Measurements from ENCODE around the gene C1QTNF6. TPM values are rescaled to one million over a fixed set of nuclear protein-coding genes. Genes with fewer than 3 reads are reported as not detected.

The C1QTNF6 gene
- total RNA-seq, 4 donors from 2014 or later = 0.69 to 1.6 (median 1.1) TPM

DNA sequence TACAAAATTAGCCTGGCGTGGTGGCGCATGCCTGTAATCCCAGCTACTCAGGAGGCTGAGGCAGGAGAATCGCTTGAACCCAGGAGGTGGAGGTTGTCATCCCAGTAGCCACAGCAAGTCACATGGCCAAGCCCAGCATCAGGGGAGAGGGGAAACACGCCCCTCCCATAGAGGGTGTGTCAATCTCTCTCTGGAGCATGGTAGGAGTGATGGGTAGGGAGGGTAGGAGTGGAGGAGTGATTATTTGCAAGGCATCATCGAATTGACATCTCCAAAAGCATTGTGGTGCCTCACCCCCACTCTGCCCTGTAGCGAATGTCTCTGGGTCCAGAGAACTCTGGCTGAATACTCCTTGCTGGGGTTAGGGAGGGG, 30.3 kb upstream of the C1QTNF6 start:
- TF ChIP-seq POLR2AphosphoS5 (IDR thresholded peaks at IDR 0.05) = no peak
- TF ChIP-seq, protein P1, sequence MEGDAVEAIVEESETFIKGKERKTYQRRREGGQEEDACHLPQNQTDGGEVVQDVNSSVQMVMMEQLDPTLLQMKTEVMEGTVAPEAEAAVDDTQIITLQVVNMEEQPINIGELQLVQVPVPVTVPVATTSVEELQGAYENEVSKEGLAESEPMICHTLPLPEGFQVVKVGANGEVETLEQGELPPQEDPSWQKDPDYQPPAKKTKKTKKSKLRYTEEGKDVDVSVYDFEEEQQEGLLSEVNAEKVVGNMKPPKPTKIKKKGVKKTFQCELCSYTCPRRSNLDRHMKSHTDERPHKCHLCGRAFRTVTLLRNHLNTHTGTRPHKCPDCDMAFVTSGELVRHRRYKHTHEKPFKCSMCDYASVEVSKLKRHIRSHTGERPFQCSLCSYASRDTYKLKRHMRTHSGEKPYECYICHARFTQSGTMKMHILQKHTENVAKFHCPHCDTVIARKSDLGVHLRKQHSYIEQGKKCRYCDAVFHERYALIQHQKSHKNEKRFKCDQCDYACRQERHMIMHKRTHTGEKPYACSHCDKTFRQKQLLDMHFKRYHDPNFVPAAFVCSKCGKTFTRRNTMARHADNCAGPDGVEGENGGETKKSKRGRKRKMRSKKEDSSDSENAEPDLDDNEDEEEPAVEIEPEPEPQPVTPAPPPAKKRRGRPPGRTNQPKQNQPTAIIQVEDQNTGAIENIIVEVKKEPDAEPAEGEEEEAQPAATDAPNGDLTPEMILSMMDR (IDR thresholded peaks at IDR 0.05) = no peak
- no peak for TF ChIP-seq POLR2A (IDR thresholded peaks at IDR 0.05)
- TF ChIP-seq EP300 (IDR thresholded peaks at IDR 0.05) = no peak
- no peaks in the 10 kb centered on the region for H3K4me1 ChIP-seq
- no peak for ATAC-seq
- no peak overlapping the region for H3K27ac ChIP-seq
- peaks cover 64% of the 10 kb centered on the region for H3K27me3 ChIP-seq
- H3K9me3 ChIP-seq = no peaks in the 10 kb centered on the region
- 42 to 89% methylated on average over 2 to 3 of the region's 6 CpGs for WGBS, 2 donors (ENCODE audit: low coverage in 1 of 2)
- no peaks in the 10 kb centered on the region for H3K36me3 ChIP-seq
- H3K4me3 ChIP-seq = no peak overlapping the region

DNA sequence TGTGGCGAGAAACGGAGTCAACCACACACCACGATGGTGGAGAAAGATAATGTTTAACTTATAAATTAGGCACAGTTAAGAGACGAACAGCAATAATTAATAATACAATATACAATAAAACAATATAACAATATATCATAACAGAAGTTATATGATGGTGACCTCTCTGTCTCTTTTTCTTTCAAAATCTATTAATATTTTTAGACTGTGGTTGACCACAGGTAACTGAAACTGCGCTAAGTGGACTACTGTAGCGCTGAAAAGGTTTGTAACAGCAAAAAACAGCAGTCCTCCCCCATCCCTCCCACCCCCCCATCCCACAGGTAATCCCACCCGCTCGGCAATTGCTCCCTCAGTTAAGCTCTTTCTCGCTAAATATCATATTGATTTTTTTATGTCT, 27.8 kb upstream of the C1QTNF6 start:
- Histone ChIP-seq H3K36me3 (no peaks in the 10 kb centered on the region), H3K27me3 (peaks cover 76% of the 10 kb centered on the region), H3K9me3 (no peaks in the 10 kb centered on the region), H3K27ac (no peak overlapping the region), H3K4me1 (peaks cover 0 to 4% (median 0%) of the 10 kb centered on the region in 3 donors), H3K4me3 (no peak overlapping the region)
- ATAC-seq = no peak
- 90 to 91% methylated on average over 9 of the region's 9 CpGs for whole genome bisulfite sequencing, 2 donors (ENCODE audit: low coverage in 1 of 2)
- no peak for TF ChIP-seq POLR2AphosphoS5 (IDR thresholded peaks at IDR 0.05)
- TF ChIP-seq POLR2A (IDR thresholded peaks at IDR 0.05) = no peak
- TF ChIP-seq EP300 (IDR thresholded peaks at IDR 0.05) = no peak
- TF ChIP-seq, protein P1 (IDR thresholded peaks at IDR 0.05) = no peak

DNA sequence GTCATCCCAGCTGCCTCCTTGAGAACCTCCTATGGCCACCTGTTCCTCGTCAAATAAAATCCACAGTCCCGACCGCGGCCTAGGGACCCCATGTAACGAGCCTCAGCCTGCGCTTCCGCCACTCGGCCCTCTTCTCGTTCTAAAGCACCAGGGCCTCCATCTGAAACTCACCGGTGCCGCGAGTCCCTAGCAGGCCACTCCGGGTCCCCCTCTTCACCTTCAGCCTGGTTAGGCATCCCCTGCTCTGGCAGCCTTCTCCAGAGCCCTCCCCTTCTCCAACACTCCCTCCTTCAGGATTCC, 26.6 kb upstream of the C1QTNF6 start:
- WGBS, 2 donors (ENCODE audit: low coverage in 1 of 2) = 61 to 83% methylated on average over 4 to 13 of the region's 13 CpGs
- Histone ChIP-seq H3K4me1 (peaks cover 0 to 4% (median 0%) of the 10 kb centered on the region in 3 donors), H3K27me3 (peaks cover 74% of the 10 kb centered on the region), H3K4me3 (no peak overlapping the region), H3K36me3 (no peaks in the 10 kb centered on the region), H3K9me3 (no peaks in the 10 kb centered on the region), H3K27ac (no peak overlapping the region)
- ATAC-seq = no peak
- TF ChIP-seq POLR2A (IDR thresholded peaks at IDR 0.05) (no peak), EP300 (IDR thresholded peaks at IDR 0.05) (no peak), POLR2AphosphoS5 (IDR thresholded peaks at IDR 0.05) (no peak)
- TF ChIP-seq, protein P1 (IDR thresholded peaks at IDR 0.05) = no peak

DNA sequence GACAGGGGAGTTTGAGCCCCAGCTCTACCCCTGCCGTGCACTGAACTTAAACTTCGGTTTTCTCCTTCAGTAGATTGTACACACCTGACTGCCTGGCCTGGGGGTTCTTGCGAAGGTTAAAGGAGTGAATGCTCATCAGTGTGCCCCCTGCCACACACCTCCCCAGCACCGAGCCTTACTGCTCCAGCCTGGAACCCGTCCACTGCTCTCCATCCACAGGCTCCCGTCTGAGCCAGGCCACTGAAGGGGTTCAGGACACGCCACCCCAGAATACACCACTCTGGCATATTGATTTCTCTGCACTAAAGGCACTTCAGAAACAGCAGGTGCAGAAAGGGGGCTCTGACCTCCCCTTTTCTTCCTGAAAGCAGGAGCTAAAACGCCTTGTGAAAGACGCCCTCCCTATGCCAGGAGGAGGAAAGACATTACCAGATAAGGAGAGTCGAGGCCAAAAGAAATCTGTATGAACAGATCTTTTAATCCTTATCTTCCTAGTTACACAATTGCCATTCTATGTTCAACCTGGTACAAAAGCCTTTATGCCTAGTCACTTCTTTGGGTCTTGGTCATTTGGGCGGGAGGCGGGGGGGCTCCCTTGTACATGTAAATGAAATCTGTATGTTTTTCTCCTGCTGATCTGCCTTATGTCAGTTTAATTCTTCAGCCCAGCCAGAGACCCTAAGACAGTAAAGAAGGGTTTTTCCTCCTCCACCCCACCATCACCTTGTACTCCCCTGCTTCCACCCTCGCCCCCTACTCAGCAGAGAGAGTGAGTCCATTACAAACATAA, 26.1 kb upstream of the C1QTNF6 start:
- ATAC-seq = no peak
- TF ChIP-seq POLR2A (IDR thresholded peaks at IDR 0.05) (no peak), POLR2AphosphoS5 (IDR thresholded peaks at IDR 0.05) (no peak), EP300 (IDR thresholded peaks at IDR 0.05) (no peak)
- TF ChIP-seq, protein P1 (IDR thresholded peaks at IDR 0.05) = no peak
- Histone ChIP-seq H3K27me3 (peaks cover 69% of the 10 kb centered on the region), H3K9me3 (no peaks in the 10 kb centered on the region), H3K36me3 (no peaks in the 10 kb centered on the region), H3K4me3 (no peak overlapping the region), H3K27ac (no peak overlapping the region), H3K4me1 (peaks cover 0 to 4% (median 0%) of the 10 kb centered on the region in 3 donors)
- 79 to 83% methylated on average over 7 to 8 of the region's 13 CpGs for WGBS, 2 donors (ENCODE audit: low coverage in 1 of 2)

DNA sequence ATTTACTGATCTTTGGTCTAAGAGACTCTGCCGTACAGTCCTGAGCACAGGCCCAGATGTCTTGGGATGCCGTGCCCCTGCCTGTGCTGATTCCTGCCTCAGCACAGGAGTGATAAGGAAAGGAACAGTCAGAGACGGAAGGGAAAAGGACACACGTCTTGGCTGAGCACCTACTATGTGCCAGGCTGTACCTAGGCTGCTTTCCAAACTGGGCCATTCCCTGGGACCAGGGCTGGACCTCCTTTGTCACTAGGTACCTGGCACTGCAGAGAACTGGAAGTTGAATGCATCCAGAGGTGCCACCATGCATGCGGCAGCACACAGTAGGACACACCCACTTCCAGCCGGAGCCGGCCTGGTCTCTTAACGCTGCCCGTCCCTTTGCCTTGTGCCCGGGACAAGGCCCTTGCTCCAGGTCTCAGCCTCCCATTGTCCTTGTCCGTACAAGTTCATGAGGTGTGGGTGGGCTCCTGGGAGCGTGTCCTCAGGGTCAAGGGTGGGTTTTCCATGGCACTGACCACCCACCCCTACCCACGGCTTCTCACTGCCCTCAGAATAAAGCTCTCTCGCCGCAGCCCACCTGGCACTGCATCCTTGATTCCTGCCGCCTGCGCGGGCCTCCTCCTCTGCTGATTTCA, 25.3 kb upstream of the C1QTNF6 start:
- H3K9me3 ChIP-seq = no peaks in the 10 kb centered on the region
- no peaks in the 10 kb centered on the region for H3K36me3 ChIP-seq
- peaks cover 0 to 4% (median 0%) of the 10 kb centered on the region in 3 donors for H3K4me1 ChIP-seq
- no peak for ATAC-seq
- H3K27me3 ChIP-seq = peaks cover 61% of the 10 kb centered on the region
- H3K4me3 ChIP-seq = no peak overlapping the region
- TF ChIP-seq POLR2A (IDR thresholded peaks at IDR 0.05) = no peak
- TF ChIP-seq EP300 (IDR thresholded peaks at IDR 0.05) = no peak
- TF ChIP-seq, protein P1 (IDR thresholded peaks at IDR 0.05) = no peak
- no peak overlapping the region for H3K27ac ChIP-seq
- WGBS, 2 donors (ENCODE audit: low coverage in 1 of 2) = 83 to 92% methylated on average over 6 to 11 of the region's 18 CpGs
